Activated CD8-positive, alpha-beta memory T cell treated with anti-CD3 and anti-CD28 coated beads for 24 hours (primary cell): ENCODE measurements around the gene OBSCN.

Source experiments
- DNase-seq: peaks from one replicate; pipeline ENCODE4 v3.0.0-alpha.2; 2020

The OBSCN gene

DNA sequence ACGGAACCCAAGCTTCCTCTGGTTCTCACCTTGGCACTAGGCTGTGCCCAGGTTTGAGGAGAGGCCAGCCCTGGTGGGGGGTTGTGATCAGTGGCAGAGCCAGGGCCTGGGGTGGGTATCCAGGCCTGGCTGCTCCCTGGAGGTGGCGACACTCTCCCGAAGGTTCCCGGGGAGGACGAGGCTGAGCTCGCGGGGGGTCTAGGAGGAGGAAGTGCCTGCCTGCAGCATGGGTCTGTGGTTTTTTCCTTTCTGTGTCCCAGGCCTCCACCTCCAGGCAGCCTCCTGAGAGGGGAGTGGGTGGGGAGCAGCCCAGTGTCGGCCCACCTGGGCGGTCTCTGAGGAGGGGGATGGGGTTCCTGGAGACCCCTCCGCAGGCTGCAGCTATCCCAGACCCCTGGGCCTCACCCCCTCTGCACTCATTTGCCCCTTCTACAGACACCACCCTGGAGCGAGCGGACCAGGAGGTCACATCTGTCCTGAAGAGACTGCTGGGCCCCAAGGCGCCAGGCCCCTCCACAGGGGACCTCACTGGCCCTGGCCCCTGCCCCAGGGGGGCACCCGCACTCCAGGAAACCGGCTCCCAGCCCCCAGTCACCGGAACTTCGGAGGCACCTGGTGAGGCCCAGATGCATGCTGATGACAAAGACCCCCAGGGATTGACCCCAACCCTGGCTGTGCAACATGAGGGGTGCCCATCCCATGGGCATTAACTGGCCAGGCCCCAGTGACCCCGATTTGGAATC lies 154.5 kb downstream of the OBSCN start:
- DNase-seq: no peak

- no peak for DNase-seq
Observed at GRCh38 chr1:228362884-228363450, 155.1 kb downstream of the OBSCN start.

DNA sequence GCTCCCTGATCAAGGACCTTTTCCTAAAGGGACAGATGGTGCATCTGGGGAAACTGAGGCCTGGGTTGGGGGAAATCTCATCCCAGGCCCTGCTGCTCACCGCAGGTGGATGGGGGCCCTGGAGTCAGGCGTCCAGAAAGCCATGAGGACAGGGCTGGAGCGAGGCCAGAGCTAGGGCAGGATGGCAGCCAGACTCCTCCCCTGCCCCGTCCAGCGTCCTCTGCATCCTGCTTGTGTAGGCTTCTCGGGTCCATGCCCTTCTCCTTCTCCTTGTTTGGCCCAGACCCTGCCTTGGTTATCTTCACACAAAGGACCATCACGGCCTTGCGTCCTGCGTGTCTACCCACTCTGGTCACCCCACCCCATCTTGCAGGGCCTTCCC lies 155.8 kb downstream of the OBSCN start:
- no peak for DNase-seq

DNA sequence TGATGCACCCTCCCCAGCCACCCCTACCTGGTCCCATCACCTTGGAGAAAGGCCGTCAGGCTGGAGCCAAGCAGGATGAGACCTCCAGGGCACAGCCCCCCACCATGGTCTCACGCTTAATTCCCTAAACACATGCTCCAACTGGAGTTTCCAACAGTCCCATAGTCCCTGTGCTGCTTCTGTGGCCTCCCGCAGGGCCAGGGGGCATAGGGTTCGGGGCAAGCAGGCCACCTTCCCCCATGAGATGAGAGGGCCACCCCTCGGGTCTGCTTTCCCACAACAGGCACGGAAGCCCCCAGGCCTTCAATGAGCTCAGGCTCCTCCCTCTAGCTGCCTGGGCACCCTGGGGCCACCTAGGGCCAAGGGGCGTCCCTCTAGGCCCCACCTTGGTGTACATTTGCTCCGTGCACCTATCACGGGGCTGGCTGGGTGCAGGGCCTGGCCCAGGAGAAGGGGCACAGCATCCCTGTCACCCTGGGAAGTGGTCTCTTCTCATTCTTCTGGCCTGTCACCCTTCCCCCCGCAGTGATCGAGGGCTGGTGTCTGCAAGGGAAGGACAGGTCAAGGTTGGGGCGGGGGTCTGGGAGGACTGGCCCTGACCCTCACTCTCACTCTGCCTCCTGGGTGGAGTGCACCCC lies 156.3 kb downstream of the OBSCN start:
- no peak for DNase-seq

DNA sequence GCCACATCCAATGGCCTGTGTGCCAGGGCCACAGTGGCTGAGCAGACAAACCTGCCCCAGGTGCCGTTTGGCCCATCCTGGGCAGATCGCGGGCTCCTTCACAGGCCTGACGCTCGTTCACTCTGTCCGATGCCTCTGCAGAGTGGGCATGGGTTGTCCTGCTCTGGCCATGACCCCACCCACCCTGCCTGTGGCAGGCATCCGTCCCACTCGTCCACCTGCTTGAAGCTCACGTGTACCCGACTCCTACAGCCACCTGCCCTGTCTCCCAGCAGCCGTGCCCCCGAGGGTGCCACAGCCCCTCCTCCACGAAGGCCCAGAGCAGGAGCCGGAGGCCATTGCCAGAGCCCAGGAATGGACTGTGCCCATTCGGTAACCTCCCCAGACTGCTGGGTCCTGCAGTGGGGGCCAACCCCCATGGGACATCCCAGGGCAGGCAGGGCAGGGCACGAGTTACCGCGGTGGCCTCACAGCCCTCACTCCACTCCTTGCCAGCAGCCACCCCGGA lies 156.9 kb downstream of the OBSCN start:
- DNase-seq: no peak

- DNase-seq: no peak
Observed at GRCh38 chr1:228365271-228366061, 157.6 kb downstream of the OBSCN start.

GRCh38 chr1:228366062-228366865 lies 158.4 kb downstream of the OBSCN start:
- no peak for DNase-seq

DNA sequence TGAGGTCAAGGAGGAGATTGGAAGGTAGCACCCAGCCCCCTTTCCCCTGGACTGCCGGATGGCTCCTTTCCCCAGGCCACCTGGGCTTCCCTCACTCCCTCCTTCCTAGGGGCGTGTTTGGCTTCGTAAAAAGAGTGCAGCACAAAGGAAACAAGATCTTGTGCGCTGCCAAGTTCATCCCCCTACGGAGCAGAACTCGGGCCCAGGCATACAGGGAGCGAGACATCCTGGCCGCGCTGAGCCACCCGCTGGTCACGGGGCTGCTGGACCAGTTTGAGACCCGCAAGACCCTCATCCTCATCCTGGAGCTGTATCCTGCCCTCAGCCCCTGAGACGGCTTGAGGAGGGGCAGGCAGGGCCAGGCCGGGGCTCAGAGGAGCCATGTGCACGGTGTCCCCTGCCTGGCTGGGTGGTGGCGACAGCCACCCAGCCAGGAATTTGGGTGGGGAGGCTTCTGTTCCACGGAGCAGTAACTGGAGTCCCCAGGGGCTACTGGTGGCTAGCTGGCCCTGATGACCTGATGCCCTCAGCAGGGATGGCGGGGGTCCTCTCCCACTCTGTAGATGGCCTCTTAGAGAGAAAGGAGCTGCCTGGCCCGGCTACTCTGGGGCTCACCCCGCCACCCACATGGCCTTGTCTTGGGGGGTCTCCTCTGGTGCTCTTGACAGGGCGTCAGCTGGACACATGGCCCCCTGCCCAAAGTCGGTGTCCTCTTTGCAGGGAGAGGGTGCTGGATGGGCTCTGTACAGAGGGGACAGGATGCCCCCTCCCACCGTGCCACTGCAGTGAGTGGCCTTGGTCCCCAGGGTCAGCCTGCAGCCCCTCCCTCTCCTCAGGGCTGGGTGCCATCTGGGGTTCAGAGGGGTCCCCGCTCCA lies 159.3 kb downstream of the OBSCN start:
- no peak for DNase-seq

DNA sequence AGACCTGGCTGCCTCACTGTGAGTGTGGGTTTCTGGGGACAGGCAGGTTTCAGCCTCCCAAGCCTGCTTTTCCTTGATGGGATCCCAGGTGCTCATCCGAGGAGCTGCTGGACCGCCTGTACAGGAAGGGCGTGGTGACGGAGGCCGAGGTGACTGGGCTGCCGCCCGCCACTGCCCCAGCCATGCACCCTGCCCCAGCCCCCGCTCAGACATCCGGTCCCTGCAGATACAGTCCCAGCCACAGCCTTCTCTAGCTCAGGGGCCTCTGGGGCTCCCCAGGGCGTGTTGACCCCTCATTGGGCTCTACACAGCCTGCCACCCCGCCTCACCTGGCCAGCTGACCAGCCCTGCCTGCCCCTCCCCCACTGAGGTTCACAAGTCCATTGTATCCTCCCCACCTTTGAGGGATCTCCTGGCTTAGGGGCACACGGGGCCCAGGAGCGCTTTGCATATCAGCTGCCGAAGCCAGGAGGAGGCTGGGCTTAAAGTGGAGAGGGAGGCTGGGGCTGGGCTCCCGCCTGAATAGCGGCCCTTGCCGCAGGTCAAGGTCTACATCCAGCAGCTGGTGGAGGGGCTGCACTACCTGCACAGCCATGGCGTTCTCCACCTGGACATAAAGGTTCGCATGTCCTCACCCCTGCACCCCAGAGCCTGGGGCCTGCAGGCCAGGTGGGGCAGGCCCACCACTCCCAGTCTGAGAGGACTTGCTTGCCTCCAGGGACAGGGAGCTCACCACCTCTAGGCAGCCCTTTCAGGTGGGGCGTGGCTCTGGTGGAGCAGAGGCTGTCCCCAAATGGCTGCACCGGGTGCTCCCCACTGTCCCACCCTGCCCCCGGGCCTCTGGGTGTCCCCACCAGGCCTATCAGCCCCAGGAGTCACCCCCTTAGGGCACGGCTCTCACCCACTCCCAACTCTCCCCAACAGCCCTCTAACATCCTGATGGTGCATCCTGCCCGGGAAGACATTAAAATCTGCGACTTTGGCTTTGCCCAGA lies 160.3 kb downstream of the OBSCN start:
- DNase-seq: no peak

- DNase-seq: no peak
Observed at GRCh38 chr1:228368801-228369607, 161.2 kb downstream of the OBSCN start.

- DNase-seq: no peak
Observed at GRCh38 chr1:228369608-228370438, 162.0 kb downstream of the OBSCN start.

GRCh38 chr1:228370439-228370940 lies 162.6 kb downstream of the OBSCN start:
- no peak for DNase-seq

GRCh38 chr1:228370941-228371740 lies 163.3 kb downstream of the OBSCN start:
- DNase-seq: no peak

DNA sequence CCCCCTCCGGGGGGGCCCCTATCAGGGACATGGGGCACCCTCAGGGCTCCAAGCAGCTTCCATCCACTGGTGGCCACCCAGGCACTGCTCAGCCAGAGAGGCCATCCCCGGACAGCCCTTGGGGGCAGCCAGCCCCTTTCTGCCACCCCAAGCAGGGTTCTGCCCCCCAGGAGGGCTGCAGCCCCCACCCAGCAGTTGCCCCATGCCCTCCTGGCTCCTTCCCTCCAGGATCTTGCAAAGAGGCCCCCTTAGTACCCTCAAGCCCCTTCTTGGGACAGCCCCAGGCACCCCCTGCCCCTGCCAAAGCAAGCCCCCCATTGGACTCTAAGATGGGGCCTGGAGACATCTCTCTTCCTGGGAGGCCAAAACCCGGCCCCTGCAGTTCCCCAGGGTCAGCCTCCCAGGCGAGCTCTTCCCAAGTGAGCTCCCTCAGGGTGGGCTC lies 163.9 kb downstream of the OBSCN start:
- no peak for DNase-seq

GRCh38 chr1:228372183-228373003 lies 164.5 kb downstream of the OBSCN start:
- no peak for DNase-seq

- DNase-seq: no peak
Observed at GRCh38 chr1:228373004-228373680, 165.3 kb downstream of the OBSCN start.
